Spleen (tissue), 7 donors: Measurements from ENCODE around the gene DDX43.

Experiments used
- CTCF ChIP-seq, 11 experiments: fragments of 200-600 bp in 7 of 11; fragments of 450-650 bp in 4 of 11; sonication (generic) in 4 of 11; IDR thresholded peaks in 8 of 11; conservative IDR thresholded peaks in 3 of 11; 1 replicate in 7 of 11; 2 replicates in 4 of 11; pipeline versions ENCODE4 v1.4.0 to v1.8.0; 2016 to 2021; ENCODE audit warnings: antibody characterized with exemption in 11 of 11, inconsistent platforms in 4 of 11, mild to moderate bottlenecking in 1 of 11
- POLR2A ChIP-seq, 3 donors: fragments of 450-650 bp; IDR thresholded peaks; one replicate each; pipeline ENCODE4 v1.5.1; 2017; ENCODE audit warnings: antibody characterized with exemption in 3 of 3, mild to moderate bottlenecking in 1 of 3
- POLR2AphosphoS5 ChIP-seq, 3 donors: sonication (generic); formaldehyde crosslinking; IDR thresholded peaks; one replicate each; pipeline ENCODE4 v1.5.1; 2017; ENCODE audit warnings: antibody characterized with exemption in 3 of 3
- donor health status: DM: no; HTN: no; CAD: no; lungs with moderate emphysema.
- donor health status: DM: no; HTN: no; CAD: no.
- donor health status: DM: no; HTN: no; CAD: no.

- no peak for TF ChIP-seq CTCF (IDR thresholded peaks at IDR 0.05 in 8 of 11, conservative IDR thresholded peaks at IDR 0.05 in 3 of 11)
- no peak for TF ChIP-seq POLR2A (IDR thresholded peaks at IDR 0.05)
- TF ChIP-seq POLR2AphosphoS5 (IDR thresholded peaks at IDR 0.05) = no peak
Measured at GRCh38 chr6:73349311-73349710, 45.3 kb upstream of the DDX43 start.
